ELF-1 (cell line): ENCODE data around the gene AIG1.

Source experiments
- DNase-seq: peaks from one replicate; pipeline ENCODE4 v3.0.0-alpha.2; 2016; ENCODE audit warnings: low read depth, low spot score

The AIG1 gene

GRCh38 chr6:143093290-143093689 lies 32.6 kb downstream of the AIG1 start:
- no peak for DNase-seq

DNA sequence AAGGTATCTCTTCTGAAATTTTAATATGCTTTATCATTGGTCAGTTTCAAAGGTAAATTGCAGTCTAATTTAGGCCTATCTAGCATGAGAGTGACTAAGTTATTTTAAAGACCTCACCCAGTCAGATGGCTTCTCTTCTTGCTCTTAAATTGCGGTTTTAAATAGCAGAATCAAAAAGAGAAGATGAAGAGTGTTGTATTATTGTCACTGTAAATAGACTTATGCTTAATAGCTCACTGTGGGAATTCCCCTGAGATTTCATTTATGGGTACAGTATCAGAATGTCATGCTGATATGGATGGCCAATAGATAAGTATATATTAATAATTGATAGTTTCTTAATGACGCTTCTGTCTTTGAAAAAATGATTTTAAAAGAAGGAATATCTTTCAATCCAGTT lies 35.7 kb downstream of the AIG1 start:
- no peak for DNase-seq

- no peak for DNase-seq
Observed at GRCh38 chr6:143097224-143097795, 36.6 kb downstream of the AIG1 start.

- no peak for DNase-seq
Observed at GRCh38 chr6:143098054-143098671, 37.5 kb downstream of the AIG1 start.

GRCh38 chr6:143099647-143100046 lies 39.0 kb downstream of the AIG1 start:
- DNase-seq = no peak

DNA sequence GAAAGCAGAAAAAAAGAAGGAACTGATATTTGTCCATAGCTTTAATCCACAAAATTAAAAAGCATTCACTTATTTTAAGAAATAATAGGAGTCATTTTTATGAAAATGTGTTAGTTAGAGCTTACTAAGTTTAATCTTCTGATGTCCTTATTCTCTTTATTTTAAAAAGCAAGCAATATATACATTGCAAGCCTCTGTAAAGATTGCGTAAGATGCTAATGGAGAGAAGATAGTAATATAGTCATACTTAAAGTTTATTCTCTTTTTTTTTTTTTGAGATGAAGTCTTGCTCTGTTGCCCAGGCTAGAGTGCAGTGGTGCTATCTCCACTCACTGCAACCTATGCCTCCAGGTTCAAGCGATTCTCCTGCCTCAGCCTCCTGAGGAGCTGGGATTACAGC lies 39.7 kb downstream of the AIG1 start:
- no peak for DNase-seq

GRCh38 chr6:143103916-143104315 lies 43.2 kb downstream of the AIG1 start:
- no peak for DNase-seq

- DNase-seq = no peak
Observed at GRCh38 chr6:143107440-143107839, 46.8 kb downstream of the AIG1 start.

- DNase-seq = no peak
Observed at GRCh38 chr6:143107911-143108761, 47.4 kb downstream of the AIG1 start.

DNA sequence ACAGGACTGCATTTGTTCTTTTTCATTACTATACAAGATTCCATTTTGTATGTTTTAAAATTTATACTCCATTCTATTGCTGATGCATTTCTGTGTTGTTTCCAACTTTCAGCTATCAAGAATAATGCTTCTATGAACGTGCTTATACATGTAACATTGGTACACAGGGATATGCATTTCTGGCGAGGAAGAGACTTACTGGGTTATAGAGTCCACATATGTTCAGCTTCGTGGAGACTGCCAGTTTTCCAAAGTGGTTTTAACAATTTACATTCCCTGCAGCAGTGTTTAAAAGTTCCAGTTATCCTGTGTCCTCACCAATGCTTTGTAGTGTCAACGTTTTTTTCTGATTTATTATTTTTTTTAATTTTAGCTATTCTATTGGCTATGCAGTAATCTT lies 48.5 kb downstream of the AIG1 start:
- no peak for DNase-seq

- no peak for DNase-seq
Observed at GRCh38 chr6:143110572-143110971, 49.9 kb downstream of the AIG1 start.

DNA sequence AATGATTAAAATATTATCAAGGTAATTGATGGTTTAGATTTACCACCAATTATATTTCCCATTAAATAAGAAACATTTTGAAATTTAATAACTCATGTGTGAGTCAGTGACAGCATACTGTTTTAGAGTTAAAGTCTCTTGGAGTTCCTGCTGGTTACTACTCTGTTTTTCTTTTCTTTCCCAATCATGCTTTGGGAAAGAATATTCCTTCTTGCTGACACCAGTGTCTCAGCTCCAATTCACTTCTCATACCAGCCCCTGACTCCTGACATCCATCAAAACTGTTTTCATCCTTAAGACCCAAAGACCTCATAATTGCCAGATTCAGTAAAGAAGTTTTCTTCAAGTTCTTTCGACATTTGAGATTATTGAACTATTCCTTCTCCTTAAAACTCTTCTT lies 50.3 kb downstream of the AIG1 start:
- no peak for DNase-seq

DNA sequence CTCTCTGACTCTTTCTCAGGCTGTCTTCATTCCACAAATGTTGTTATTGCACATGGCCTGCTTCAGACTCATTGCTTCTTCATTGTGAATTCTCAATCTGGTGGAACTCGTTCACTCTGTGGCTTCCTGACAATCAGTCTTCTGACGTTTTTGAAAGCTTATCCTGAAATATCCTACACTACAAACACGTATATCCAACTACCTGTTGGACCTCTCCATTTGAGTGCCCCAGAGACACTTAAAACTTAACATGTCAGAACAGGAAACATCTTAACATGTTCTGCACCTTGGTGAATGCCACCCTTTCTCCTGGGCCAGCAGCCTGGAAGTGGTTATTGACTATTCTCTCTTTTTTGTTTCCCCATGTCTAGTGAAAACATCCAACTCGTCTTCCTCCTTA lies 50.8 kb downstream of the AIG1 start:
- DNase-seq = no peak

- no peak for DNase-seq
Observed at GRCh38 chr6:143112084-143112768, 51.5 kb downstream of the AIG1 start.

GRCh38 chr6:143112837-143113236 lies 52.1 kb downstream of the AIG1 start:
- DNase-seq = no peak

DNA sequence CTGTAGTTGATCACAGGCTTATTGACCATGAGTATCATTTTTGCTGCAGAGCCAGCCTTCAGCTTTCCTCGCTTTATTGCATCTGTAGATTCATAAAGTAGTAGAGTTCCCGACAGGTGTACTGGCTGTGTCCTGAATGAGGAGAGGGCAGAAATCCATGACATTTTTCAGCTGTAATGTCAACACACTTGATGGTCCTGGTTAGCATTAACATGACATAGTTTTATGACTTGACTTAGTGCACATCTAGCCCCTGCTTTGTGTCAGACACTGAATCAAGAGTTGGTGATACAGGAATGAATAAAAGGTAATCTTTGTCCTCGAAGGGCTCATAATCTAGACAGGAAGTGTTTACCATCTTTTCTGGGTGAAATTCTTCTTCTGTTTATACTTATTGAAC lies 55.0 kb downstream of the AIG1 start:
- DNase-seq = no peak

GRCh38 chr6:143117108-143117507 lies 56.4 kb downstream of the AIG1 start:
- DNase-seq = no peak

- no peak for DNase-seq
Observed at GRCh38 chr6:143119260-143119659, 58.6 kb downstream of the AIG1 start.

DNA sequence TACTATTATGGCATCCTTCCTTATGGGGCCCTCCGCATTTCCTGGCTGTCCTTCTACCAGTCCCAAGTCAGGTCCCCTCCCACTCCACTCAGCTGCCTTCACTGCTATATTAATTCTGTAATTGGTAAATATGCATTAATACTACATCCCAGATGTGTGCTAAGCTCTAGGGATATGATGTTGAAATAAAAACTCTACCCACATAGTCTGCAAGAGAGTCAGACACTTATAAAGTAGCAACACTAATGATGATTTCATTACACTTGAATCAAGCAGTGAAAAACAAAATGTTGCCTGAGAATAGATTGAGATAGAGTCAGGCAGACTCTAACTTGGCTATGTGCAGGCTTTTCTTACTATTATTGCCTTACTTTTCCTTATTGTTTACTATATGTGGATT lies 62.4 kb downstream of the AIG1 start:
- DNase-seq = no peak

- DNase-seq = no peak
Observed at GRCh38 chr6:143123941-143124340, 63.3 kb downstream of the AIG1 start.

- no peak for DNase-seq
Observed at GRCh38 chr6:143125455-143125854, 64.8 kb downstream of the AIG1 start.

- DNase-seq = no peak
Observed at GRCh38 chr6:143125864-143126573, 65.3 kb downstream of the AIG1 start.
